HG02973 (cell line): ENCODE results near the gene FCRLA.
"Not testable (repeated sequence)": the region's sequence is repeated elsewhere in the genome, so short reads cannot be mapped to it uniquely, and the experiment has no call there.

Source experiments
- ATAC-seq: cut with Tn5 transposase; IDR thresholded peaks from one replicate; pipeline ENCODE4 v1.9.1; 2021; ENCODE audit warnings: moderate library complexity; ENCODE audit not compliant: unreplicated experiment

FCRLA gene

GRCh38 chr1:161705537-161705936 lies 1.5 kb upstream of the FCRLA start:
- no peak for ATAC-seq

- peak; percentile 1 for ATAC-seq
Observed at GRCh38 chr1:161706113-161706481, 932 bp upstream of the FCRLA start.

- ATAC-seq = no peak
Observed at GRCh38 chr1:161707503-161707902, 474 bp downstream of the FCRLA start.

- no peak for ATAC-seq
Observed at GRCh38 chr1:161709373-161709772, 2.3 kb downstream of the FCRLA start.

GRCh38 chr1:161710560-161710959 lies 3.5 kb downstream of the FCRLA start:
- no peak for ATAC-seq

DNA sequence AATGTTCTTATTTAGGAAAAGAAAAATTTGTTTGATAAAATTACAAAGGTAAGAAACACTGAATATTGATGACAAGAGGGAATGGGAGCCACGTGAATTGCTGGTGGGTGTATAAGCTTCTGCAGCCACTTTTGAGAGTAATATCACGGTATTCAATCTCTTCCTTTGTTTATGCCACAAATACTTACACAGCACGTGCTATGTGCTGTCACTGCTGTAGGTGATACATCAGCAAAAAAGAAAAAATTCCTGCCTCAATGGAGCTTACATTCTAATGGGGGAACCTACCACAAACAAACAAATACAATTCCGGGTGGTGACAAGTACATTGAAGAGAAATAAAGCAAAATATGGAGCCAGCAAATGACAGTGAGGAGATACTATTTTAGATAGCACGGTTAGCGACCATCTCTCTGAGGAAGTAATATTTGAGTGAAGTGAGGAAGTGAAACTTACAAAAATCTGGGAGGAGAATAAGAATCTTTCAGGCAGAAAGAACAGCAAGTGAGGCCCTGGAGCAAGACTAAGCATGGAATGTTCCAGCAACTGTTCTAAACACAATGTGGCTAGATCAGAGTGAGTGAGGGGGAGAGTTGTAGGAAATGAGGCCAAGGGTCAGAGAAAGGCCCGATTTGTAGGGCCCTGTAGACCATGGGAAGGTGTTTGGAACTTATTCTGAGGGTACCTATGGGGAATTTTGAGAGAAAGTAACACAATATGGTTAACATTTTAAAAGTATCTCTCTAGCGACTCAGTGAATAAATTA lies 11.7 kb downstream of the FCRLA start:
- peak; percentile 66 for ATAC-seq

DNA sequence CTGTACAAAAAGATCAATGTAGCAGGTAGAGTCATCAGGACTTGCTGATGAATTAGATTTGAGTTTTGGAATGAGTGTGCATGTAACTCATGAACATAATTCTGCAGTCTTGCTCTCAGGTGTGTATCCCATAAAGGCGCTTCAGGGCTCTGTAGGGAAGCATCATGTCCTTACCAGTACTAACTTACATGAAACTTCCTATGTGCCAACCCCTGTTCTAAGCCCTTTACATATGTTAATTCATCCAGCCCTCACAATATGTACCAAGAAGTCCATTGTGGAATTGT lies 12.2 kb downstream of the FCRLA start:
- ATAC-seq = peak; percentile 34

DNA sequence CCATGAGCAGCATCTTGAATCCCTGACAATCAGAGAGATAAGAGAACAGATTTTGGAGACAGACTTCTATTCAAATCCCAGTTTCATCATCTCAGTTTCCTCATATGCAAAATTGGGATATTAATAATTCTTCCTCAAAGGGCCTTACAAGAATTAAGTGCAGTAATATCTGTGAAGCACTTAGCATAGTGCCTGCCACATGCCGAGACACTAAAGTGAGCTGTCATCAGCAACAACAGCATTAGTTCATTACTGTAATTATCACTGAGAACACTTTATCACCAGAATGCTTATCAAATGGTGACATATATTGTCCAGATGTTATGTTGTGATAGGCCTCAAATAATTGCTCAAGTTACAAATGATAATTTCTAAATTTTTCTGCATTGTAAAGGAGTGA lies 13.4 kb downstream of the FCRLA start:
- ATAC-seq = no peak

DNA sequence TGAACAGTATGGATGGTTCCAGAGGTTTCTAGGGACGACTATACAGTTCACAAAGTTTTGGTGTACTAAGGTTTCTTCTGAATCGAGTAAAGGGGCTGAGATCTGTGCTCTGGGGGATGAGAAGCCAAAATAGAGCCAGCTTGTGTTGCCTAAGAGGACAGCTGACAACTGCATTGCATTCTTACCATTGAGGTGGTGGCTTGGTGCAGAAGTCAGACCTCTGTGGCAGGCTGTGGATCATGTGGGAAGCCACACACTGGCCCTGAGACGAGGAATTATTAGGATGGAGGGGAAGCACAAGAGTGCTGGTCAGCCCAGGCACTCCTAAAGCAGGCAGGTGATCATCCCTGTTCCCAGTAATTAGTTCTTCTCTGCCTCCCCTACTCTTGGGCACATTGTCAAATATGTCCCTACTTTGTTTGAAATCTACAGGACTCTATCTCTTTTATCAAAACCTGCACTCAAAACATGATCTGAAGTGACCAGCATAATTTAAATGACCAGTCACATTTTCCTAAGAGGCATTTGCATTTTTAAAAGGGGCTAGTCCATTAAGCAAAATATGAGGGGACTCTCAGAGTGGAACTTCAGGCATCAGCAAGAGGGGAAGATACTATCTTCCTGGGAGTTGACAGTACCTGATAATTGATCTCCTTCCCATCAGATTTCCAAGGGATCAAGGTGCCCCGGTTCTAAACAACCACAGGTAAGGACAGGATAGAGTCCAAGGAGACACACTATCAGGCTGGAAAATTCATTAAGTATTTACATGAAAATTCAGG lies 14.1 kb downstream of the FCRLA start, which contains the start of gene FCRLB:
TSS of gene FCRLB (plus strand) at position 589 of the 782 bp plus-strand sequence. CDS start 1,129 bp downstream, outside the sequence.
- ATAC-seq = no peak

GRCh38 chr1:161721738-161722343 lies 14.8 kb downstream of the FCRLA start:
- ATAC-seq = no peak

DNA sequence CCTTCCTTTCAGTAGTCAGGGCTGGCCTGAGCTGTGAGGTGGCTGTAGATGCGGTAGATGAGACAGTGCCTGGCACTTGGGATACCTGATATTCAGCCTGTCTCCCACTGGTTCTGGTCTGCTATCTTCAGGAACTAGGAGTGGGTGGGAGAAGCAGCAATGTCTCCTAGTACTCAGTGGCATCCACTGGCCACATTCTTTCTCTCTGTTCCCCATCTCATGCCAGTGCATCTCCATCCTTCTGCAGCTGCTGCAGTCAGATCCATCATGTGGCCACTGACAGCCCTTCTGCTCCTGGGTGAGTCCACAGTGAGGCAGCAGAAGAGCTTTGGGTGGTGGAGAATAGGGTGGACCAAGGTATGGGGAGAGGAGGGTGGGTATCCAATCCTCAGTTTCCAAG lies 15.4 kb downstream of the FCRLA start:
- ATAC-seq = no peak

- ATAC-seq = no peak
Observed at GRCh38 chr1:161723459-161724141, 16.6 kb downstream of the FCRLA start.

DNA sequence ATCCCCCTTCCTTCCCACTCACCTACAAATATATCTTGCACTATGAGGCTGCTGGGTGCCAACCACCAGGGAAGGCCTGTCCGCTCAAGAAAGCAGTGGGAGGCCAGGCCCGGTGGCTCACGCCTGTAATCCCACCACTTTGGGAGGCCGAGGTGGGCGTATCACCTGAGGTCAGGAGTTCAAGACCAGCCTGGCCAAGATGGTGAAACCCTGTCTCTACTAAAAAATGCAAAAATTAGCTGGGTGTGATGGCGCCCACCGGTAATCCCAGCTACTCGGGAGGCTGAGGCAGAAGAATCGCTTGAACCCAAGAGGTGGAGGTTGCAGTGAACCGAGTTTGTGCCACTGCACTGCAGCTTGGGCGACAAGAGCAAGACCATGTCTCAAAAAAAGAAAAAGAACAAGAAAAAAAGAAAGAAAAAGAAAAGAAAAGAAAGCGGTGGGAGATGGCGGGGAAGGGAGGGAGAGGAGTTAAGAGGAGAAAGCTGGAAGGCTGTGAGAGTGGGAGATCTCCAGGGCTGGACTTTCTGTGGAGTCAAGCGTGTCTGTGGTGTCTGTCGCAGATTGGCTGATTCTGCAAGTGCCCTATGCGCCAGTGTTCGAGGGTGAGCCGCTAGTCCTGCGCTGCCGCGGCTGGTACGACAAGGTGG lies 18.4 kb downstream of the FCRLA start:
- not testable (repeated sequence) for ATAC-seq

- ATAC-seq = peak; percentile 23
Observed at GRCh38 chr1:161725908-161726472, 19.0 kb downstream of the FCRLA start.

- peak; percentile 38 for ATAC-seq
Observed at GRCh38 chr1:161726473-161727255, 19.6 kb downstream of the FCRLA start.

DNA sequence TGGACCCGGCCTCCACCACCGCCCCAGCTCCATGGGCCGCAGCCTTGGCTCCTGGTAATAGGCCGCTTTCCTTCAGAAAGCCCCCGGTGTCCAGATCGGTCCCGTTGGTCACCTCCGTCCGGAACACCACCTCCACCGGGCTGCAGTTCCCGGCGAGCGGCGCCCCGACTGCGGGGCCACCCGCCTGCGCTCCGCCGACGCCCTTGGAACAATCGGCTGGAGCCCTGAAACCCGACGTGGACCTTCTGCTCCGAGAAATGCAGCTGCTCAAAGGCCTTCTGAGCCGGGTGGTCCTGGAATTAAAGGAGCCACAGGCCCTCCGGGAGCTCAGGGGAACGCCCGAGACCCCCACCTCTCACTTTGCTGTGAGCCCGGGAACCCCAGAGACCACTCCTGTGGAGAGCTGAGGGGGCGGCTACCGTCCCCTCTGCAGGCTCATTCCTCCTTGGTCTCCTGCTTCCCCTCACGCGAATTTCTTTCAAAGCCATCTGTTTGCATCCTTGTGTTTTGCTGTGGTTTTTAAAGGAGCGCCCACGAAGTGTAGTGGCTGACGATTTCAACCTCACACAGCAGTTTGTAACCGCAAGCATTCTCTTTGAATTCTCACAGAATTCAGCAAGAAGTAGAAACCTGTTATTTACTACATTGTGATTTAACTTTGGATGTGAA lies 20.4 kb downstream of the FCRLA start:
- peak; percentile 12 for ATAC-seq

DNA sequence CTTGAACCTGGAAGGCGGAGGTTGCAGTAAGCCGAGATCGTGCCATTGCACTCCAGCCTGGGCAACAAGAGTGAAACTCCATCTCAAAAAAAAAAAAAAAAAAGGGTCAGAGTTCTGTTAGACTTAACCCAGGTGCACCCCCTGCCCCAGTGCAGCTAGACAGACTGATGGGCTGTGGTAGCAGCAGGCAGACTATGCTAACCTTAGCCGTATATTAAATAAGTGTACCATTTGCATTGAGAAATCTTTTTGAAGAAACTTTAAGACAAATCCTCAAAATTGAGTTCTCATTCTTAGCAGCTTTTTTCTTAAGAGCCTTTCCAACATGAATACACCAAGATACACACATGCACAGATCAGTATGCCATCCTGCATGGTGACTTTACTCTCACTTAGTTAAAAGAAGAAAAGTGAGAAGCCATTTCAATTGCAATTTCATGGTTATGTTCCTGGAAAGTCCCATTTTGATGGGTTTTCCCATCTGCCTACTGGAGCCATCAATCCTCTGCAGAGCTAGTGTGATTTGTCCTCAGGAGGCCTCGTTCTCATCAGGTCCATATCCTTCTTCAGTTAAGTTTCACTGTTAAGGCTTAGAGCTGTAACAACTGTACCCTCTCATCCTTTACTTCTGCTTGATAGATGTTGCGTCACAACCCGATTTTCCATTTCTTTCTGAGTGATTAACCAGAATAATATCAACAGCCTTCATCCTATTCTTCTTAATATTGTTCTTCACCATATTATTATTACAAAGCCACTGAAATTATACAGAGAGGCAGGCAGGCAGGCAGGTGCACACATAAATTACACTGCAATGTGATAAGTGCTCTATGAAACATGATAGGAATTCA lies 21.6 kb downstream of the FCRLA start:
- ATAC-seq = no peak

DNA sequence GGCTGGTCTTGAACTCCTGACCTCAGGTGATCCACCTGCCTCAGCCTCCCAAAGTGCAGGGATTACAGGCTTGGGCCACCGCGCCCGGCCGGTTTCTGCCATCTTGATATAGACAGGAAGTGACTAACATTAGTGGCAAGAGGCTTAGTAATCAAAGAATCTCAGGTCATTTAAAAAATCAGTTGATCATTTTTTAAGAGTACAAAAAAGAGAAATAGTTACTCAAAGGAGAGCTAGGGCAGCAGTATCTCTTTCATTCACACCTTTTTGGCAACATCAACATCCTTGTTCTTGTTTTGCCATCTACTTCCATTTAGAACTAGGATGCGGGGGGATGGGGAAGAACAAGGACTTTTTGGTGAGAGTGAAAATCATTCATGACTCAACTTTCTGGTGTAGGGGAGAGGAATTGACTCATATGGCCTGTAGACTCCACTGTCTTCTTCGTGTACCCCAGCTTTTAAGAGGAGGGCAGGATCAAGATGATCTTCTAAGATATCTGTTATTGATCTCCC lies 23.1 kb downstream of the FCRLA start:
- ATAC-seq = no peak
